SK-N-MC (cell line): ENCODE results near the gene CEP72.
"Not testable (repeated sequence)": the region's sequence is repeated elsewhere in the genome, so short reads cannot be mapped to it uniquely, and the experiment has no call there.

Experiments
- EZH2 ChIP-seq: fragments of 200-600 bp; sonication (generic); IDR thresholded peaks from one replicate; pipeline ENCODE4 v1.6.1; 2017; ENCODE audit warnings: antibody characterized with exemption
- POLR2AphosphoS5 ChIP-seq: IDR thresholded peaks from 2 replicates; pipeline ENCODE4 v1.6.1; 2012; ENCODE audit warnings: mild to moderate bottlenecking, low read depth, low read length, borderline replicate concordance

GRCh38 chr5:605090-605489, 7.0 kb upstream of the CEP72 start:
- not testable (repeated sequence) for TF ChIP-seq EZH2, POLR2AphosphoS5
